Fibroblast of skin of left quadriceps (primary cell): Measurements from ENCODE around the gene CC2D1A.

Source experiments
- DNase-seq, 2 experiments: peaks; one replicate each; pipeline ENCODE4 v3.0.0-alpha.2; 2013; ENCODE audit warnings: low read depth in 2 of 2

The CC2D1A gene

GRCh38 chr19:13980340-13980739 lies 74.3 kb downstream of the CC2D1A start:
- no peak for DNase-seq
